Measurements from ENCODE around the gene COX7A2L.

COX7A2L gene

DNA sequence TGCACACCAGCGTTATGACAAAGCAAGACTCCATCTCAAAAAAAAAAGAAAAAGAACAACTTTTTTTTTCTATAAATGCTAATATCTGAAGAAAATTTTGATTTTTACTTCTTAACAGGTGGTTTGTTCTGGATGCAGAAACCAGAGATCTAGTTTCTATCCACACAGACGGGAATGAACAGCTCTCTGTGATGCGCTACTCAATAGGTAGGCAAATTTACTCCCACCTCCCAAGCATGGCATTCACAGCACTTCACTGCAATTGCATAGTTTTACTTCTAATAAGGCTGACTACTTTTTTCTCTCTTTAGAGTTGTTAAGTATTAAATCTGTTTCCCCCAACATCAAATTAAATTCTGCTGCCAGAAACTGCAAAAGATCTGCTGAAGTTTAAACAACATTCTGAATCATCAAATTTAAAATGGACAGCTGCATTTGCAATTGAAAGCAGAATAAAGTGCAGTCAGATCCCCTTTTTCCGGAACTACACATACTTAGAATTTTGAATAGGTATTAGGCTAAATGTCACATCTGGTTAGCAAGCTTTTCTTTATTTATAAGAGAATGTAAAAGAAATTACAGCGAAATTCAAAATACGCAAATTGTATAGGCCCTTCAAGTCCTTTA is 45.1 kb downstream of the COX7A2L start:
- no peak for DNase-seq

GRCh38 chr2:42314892-42315468 is 46.0 kb downstream of the COX7A2L start:
- DNase-seq: no peak

- no peak for DNase-seq
Measured at GRCh38 chr2:42312106-42312505, 48.9 kb downstream of the COX7A2L start.

DNA sequence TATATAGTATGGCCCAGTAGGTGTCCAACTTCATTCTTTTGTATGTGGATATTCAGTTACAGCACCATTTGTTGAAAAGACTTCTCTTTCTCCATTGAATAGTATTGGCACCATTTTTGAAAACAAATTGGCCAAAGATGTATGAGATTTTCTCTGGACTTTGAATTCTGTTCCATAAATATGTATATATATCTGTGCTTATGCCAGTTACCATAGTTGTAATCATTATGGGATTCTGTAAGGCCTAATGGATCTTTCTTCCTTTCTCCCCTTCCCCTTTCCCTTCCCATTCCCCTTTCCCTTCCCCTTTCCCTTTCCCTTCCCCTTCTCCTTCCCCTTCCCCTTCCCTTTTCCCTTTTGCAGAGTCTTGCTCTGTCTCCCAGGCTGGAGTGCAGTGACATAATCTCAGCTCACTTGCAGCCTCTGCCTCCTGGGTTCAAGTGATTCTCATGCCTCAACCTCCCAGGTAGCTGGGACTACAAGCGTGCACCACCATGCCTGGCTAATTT is 51.0 kb downstream of the COX7A2L start:
- no peak for DNase-seq

DNA sequence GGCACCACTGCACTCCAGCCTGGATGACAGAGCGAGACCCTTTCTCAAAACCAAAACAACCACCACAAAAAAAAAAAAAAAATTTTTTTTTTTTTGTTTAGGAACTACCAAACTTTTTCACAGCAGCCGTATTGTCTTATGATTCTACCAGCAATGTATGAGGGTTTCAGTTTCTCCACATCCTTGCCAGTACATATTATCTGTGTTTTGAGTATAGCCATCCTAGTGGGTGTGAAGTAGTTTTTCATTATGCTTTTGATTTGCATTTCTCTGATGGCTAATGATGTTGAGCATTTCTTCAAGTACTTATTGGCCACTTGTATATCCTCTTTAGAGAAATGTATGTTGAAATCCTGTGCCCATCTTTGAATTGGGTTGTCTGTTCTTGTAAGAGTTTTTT is 51.7 kb downstream of the COX7A2L start:
- DNase-seq: no peak

DNA sequence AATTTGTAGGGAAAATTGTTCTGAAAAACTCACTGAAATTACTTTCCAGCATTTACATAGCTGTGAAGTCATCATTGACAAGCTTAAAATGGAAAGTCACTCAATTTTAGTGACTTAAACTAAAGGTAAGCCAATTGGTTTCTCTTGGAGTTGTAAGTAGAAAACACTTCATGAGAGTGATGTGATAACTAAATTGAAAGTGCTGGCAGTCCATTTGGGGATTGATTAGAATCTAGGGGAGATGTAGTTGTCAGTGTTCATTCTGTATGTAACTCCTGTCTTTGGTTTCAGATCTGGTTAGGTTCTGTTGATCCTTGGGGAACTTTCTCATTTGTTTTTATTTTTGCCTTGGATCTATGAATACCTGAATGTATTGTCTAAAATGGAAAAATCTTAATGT is 53.8 kb downstream of the COX7A2L start:
- no peak for DNase-seq

DNA sequence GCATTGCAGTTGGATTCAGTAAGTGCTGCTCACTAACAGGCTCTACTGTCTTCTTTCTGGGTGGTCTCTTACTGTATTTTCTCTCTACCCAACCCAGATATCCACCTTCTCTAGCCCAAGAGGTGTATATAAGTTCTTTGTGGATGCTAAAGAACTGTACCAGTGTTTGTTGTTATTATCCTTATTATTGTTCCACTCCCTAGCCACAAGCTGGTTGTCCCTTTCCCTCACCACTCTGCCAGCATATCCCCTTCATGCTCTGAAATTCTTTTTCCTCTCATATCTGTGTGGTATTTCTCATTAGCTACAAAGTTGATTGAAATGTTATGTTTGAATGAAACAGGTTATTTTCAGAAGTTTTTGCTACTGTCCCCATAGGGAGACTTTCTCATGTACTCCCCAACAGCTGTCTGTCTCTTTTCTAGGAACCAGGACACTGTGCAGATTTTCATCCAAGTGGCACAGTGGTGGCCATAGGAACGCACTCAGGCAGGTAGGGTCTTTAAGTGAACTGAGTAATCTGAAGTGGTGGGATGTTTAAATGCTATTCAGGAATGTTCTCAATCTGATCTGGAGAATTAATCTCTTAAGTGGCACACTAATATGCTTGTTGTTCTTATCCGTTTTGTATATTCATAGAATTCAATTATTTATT is 56.8 kb downstream of the COX7A2L start:
- no peak for DNase-seq

DNA sequence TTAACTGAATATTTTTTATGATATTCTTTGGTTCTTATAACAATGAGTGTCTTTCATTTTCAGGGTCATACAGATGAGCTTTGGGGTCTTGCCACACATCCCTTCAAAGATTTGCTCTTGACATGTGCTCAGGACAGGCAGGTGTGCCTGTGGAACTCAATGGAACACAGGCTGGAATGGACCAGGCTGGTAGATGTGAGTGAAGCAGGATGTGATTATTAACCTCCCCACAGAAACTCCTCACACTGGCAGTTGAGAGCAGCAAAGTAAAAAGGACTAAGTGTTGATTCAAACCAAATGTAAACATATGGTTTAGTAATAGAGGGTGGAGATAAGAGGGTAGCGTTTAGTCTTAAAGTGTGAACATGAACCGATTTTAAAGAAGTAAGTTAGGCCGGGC is 57.8 kb downstream of the COX7A2L start:
- DNase-seq: no peak

GRCh38 chr2:42300527-42300926 is 60.5 kb downstream of the COX7A2L start:
- DNase-seq: no peak

Measured in NCI-H82 (cell line).